SK-N-SH treated with all-trans-retinoic acid at 6 μM for 48 hours (cell line): ENCODE measurements around the gene SOX8.

ENCODE experiments used
- CREB5 ChIP-seq: fragments of 250-450 bp; sonication (Bioruptor Pico); IDR thresholded peaks from 2 replicates; pipeline ENCODE4 v1.5.1; 2020; ENCODE audit warnings: low read depth, mild to moderate bottlenecking, moderate library complexity
- ISL1 ChIP-seq: fragments of 250-450 bp; sonication (Bioruptor Pico); IDR thresholded peaks from 2 replicates; pipeline ENCODE4 v2.1.2; 2022; ENCODE audit warnings: mild to moderate bottlenecking, moderate library complexity
- OSR1 ChIP-seq: fragments of 250-450 bp; sonication (Bioruptor Pico); IDR thresholded peaks from 2 replicates; pipeline ENCODE4 v1.8.0; 2022; ENCODE audit warnings: moderate library complexity, mild to moderate bottlenecking, inconsistent platforms
- PATZ1 ChIP-seq: fragments of 250-450 bp; sonication (Bioruptor Pico); IDR thresholded peaks from 2 replicates; pipeline ENCODE4 v1.8.0; 2020; ENCODE audit warnings: mild to moderate bottlenecking, moderate library complexity, borderline replicate concordance
- TCF4 ChIP-seq: fragments of 250-450 bp; sonication (Bioruptor Pico); IDR thresholded peaks from 2 replicates; pipeline ENCODE4 v1.8.0; 2021; ENCODE audit warnings: mild to moderate bottlenecking, moderate library complexity, borderline replicate concordance
- ZFP3 ChIP-seq: fragments of 250-450 bp; sonication (Bioruptor Pico); IDR thresholded peaks from 2 replicates; pipeline ENCODE4 v1.5.0; 2020; ENCODE audit warnings: mild to moderate bottlenecking, moderate library complexity
- ZNF565 ChIP-seq: fragments of 450-650 bp; formaldehyde crosslinking; conservative IDR thresholded peaks from 2 replicates; pipeline ENCODE4 v1.5.0; 2020; ENCODE audit warnings: low read depth, mild to moderate bottlenecking, moderate library complexity
- ZNF8 ChIP-seq: fragments of 450-650 bp; formaldehyde crosslinking; IDR thresholded peaks from 2 replicates; pipeline ENCODE4 v1.5.0; 2020; ENCODE audit warnings: mild to moderate bottlenecking, moderate library complexity
- TF ChIP-seq, protein P1 (sequence below): fragments of 250-450 bp; sonication (Bioruptor Pico); IDR thresholded peaks from 2 replicates; pipeline ENCODE4 v1.5.1; 2021; ENCODE audit warnings: mild to moderate bottlenecking, moderate library complexity
- TF ChIP-seq, protein P2 (sequence below): fragments of 250-450 bp; sonication (Bioruptor Pico); IDR thresholded peaks from 2 replicates; pipeline ENCODE4 v1.8.0; 2021; ENCODE audit warnings: low read depth, mild to moderate bottlenecking, moderate library complexity, borderline replicate concordance

DNA sequence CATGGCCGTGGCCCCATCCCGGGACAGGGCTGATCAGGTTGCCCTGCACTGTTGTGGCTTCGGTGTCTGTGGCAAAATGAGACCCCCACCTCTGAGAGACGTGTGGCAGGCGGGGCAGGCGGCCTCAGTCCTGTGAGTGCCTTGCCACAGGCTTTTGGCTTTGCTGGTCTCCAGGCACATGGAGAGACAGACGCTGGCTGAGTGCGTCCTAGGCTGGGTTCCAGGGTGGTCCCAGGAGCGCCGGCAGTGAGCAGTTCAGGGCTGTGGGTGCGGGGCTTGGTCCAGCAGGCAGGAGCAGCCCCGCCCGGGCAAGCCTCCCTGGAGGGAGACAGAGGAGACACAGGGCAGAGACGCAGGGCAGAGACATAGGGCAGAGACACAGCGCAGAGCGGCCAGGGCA lies 29.2 kb downstream of the SOX8 start:
- TF ChIP-seq CREB5 (CRISPR knock-in tag) (no peak), TCF4 (CRISPR knock-in tag) (no peak), ISL1 (CRISPR knock-in tag) (no peak), PATZ1 (CRISPR knock-in tag) (no peak), OSR1 (CRISPR knock-in tag) (no peak), ZNF565 (CRISPR knock-in tag) (no peak), ZNF8 (no peak), ZFP3 (CRISPR knock-in tag) (no peak)
- TF ChIP-seq, protein P1, sequence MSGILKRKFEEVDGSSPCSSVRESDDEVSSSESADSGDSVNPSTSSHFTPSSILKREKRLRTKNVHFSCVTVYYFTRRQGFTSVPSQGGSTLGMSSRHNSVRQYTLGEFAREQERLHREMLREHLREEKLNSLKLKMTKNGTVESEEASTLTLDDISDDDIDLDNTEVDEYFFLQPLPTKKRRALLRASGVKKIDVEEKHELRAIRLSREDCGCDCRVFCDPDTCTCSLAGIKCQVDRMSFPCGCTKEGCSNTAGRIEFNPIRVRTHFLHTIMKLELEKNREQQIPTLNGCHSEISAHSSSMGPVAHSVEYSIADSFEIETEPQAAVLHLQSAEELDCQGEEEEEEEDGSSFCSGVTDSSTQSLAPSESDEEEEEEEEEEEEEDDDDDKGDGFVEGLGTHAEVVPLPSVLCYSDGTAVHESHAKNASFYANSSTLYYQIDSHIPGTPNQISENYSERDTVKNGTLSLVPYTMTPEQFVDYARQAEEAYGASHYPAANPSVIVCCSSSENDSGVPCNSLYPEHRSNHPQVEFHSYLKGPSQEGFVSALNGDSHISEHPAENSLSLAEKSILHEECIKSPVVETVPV (CRISPR knock-in tag): no peak
- TF ChIP-seq, protein P2, sequence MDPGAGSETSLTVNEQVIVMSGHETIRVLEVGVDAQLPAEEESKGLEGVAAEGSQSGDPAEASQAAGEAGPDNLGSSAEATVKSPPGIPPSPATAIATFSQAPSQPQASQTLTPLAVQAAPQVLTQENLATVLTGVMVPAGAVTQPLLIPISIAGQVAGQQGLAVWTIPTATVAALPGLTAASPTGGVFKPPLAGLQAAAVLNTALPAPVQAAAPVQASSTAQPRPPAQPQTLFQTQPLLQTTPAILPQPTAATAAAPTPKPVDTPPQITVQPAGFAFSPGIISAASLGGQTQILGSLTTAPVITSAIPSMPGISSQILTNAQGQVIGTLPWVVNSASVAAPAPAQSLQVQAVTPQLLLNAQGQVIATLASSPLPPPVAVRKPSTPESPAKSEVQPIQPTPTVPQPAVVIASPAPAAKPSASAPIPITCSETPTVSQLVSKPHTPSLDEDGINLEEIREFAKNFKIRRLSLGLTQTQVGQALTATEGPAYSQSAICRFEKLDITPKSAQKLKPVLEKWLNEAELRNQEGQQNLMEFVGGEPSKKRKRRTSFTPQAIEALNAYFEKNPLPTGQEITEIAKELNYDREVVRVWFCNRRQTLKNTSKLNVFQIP (CRISPR knock-in tag): no peak
